HFFc6 (cell line): Measurements from ENCODE around the gene C20orf204. TPM values are rescaled to one million over a fixed set of nuclear protein-coding genes. Genes with fewer than 3 reads are reported as not detected.

ENCODE experiments used
- DNase-seq: peaks from one replicate; pipeline ENCODE4 v3.0.0-alpha.2; 2018
- H3K27ac Mint-ChIP-seq: 2 replicates; pipeline ENCODE4 v1.8.0; 2020; ENCODE audit warnings: mild to moderate bottlenecking, mixed read lengths
- H3K27me3 Mint-ChIP-seq: 2 replicates; pipeline ENCODE4 v1.8.0; 2021; ENCODE audit warnings: mild to moderate bottlenecking, moderate library complexity, mixed read lengths; ENCODE audit not compliant: insufficient read depth
- H3K36me3 Mint-ChIP-seq: 2 replicates; pipeline ENCODE4 v1.8.0; 2021; ENCODE audit warnings: low read depth, mixed read lengths
- H3K4me1 Mint-ChIP-seq: 2 replicates; pipeline ENCODE4 v1.8.0; 2020; ENCODE audit warnings: low read depth, mixed read lengths
- H3K4me3 Mint-ChIP-seq: 2 replicates; pipeline ENCODE4 v1.8.0; 2020; ENCODE audit warnings: mild to moderate bottlenecking, moderate library complexity, mixed read lengths
- H3K9me3 Mint-ChIP-seq: 2 replicates; pipeline ENCODE4 v1.8.0; 2020; ENCODE audit warnings: mild to moderate bottlenecking, mixed read lengths
- CTCF ChIP-seq: fragments of 200-600 bp; sonication (generic); IDR thresholded peaks from 2 replicates; pipeline ENCODE4 v1.5.0; 2021; ENCODE audit warnings: antibody characterized with exemption, mild to moderate bottlenecking
- total RNA-seq, 6 experiments: library from RNA; stranded (reverse); fragmentation: NEBNext Ultra II Directional; extraction: Animal tissue kit (Norgen Biotek cat#: 25700); gene quantifications; 2 replicates in 1 of 6; 3 replicates in 5 of 6; pipeline ENCODE4 v1.2.3, GENCODE V29; 2021

C20orf204 gene
- total RNA-seq, 6 experiments from 2014 or later = 0.32 to 0.57 (median 0.42) TPM

DNA sequence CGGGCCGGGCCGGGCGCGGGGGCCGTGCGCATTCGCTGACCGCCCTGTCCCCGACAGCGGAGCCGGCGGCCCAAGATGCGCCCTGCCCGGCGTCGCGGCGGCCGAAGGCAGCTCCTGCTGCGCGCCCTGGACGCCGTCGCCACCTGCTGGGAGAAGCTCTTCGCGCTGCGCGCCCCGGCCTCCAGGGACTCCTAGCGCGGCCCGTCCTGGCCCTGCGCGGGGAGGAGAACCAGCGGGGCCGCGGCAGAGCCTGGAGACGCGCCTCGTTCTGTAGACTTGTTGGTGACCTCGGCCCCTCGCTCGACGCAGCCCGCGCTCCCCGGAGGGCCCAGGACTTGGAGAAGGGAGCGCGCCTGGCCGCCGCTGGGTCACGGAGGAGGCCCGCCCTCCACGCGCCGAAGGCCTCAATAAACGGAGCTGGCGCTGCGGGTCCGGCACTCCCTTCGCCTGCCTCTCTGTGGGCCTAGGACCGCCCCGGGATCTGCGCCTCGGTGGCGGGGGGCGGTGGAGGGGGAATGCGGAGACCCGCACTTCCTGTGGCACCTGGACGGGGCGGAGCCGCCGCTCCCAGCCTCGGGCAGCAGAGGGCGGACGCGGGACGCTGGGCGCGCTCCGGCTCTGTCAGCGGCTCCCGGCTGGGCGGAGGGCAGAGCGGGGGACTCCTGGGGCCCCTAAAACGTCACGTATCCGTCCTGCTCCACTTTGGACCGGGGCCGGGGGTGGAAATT lies 2.7 kb downstream of the C20orf204 start:
- H3K4me3 Mint-ChIP-seq = peak overlapping the region; percentile 59; the same call in 1 of the 2 replicates
- TF ChIP-seq CTCF = peak; percentile 79
- DNase-seq = peak; percentile 18
- H3K27me3 Mint-ChIP-seq = peaks cover 22% of the 10 kb centered on the region
- H3K4me1 Mint-ChIP-seq = 0 out of 2 replicates have a peak, but pooled peaks cover 4% of the 10 kb centered on the region
- no peaks in the 10 kb centered on the region for H3K9me3 Mint-ChIP-seq
- H3K36me3 Mint-ChIP-seq = no peaks in the 10 kb centered on the region; the same call in 1 of the 2 replicates
- H3K27ac Mint-ChIP-seq = no peak overlapping the region

- DNase-seq = no peak
- Mint-ChIP-seq H3K27ac (no peak overlapping the region), H3K4me1 (peaks cover 7% of the 10 kb centered on the region), H3K4me3 (peak overlapping the region; percentile 59; the same call in 1 of the 2 replicates), H3K27me3 (peaks cover 26% of the 10 kb centered on the region), H3K9me3 (no peaks in the 10 kb centered on the region), H3K36me3 (no peaks in the 10 kb centered on the region; the same call in 1 of the 2 replicates)
- TF ChIP-seq CTCF = no peak
Measured at GRCh38 chr20:64039293-64040160, 3.5 kb downstream of the C20orf204 start.

DNA sequence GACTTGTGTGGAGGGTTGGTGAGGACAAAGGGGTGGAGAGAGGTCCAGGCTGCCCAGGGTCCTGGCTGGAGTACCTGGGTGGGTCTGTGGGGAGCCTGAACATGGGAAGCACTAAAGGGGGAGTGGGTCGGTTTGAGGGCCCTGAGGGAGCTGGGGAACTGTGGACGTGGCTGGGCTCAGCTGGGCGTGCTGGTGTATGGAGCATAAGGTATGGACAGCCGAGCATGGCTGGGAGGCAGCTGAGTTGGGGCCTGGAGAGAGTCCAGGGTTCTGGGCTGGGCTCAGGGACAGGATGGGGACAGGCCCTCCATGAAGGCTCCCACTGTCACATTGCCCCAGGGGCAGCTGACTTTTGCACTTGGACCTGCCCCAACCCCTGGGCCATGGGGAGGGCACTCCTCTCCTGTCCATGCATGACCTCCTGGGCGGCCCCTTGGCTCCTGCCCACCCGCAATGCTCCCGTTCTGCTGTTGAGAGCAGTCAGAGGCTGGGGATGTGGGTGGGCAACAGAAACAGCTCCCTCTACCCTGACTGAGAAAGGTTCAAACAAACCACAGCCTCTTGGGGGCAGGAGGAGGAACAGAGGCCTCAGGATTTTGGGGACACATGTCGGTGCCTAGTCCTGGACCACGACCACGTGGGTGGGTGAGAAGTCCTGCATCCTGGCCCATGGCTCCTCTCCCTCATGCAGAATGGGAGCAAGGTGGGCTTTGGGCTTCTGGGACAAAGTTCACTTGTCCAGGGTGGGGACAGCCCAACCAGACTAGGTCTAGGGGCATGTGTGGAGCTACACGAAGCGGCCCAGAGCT lies 4.5 kb downstream of the C20orf204 start:
- TF ChIP-seq CTCF = no peak
- Mint-ChIP-seq H3K27ac (no peak overlapping the region), H3K36me3 (no peaks in the 10 kb centered on the region), H3K27me3 (peaks cover 26% of the 10 kb centered on the region), H3K4me1 (peaks cover 15% of the 10 kb centered on the region), H3K9me3 (no peaks in the 10 kb centered on the region), H3K4me3 (no peak overlapping the region)
- no peak for DNase-seq

- no peak for TF ChIP-seq CTCF
- Mint-ChIP-seq H3K4me1 (peaks cover 15% of the 10 kb centered on the region), H3K36me3 (no peaks in the 10 kb centered on the region), H3K9me3 (no peaks in the 10 kb centered on the region), H3K4me3 (no peak overlapping the region), H3K27ac (no peak overlapping the region), H3K27me3 (peaks cover 26% of the 10 kb centered on the region)
- no peak for DNase-seq
Measured at GRCh38 chr20:64041040-64041780, 5.2 kb downstream of the C20orf204 start.

DNA sequence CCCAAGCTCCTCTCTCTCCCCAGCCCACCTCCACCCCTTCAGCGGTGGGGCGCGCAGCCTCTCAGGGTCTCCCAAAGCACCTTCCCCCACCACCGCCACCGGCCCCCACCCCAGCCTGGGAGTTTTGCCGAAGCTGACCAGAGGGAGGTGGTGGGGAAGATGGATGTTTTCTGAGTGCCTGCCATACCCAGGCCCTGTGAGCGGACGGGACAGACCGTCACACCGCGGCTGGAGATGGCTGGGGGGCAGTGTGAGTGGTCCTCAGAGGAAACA lies 5.7 kb downstream of the C20orf204 start:
- Mint-ChIP-seq H3K36me3 (no peaks in the 10 kb centered on the region), H3K4me3 (no peak overlapping the region), H3K27ac (no peak overlapping the region), H3K9me3 (no peaks in the 10 kb centered on the region), H3K27me3 (peaks cover 30% of the 10 kb centered on the region), H3K4me1 (peaks cover 15% of the 10 kb centered on the region)
- DNase-seq = no peak
- TF ChIP-seq CTCF = no peak
